ENCODE data around the gene WNT5A.

The WNT5A gene

GRCh38 chr3:55455915-55456314, 31.2 kb downstream of the WNT5A start:
- no peak for DNase-seq (ENCODE audit: low read depth, low spot score)
- no peak overlapping the region for H3K27ac ChIP-seq

DNA sequence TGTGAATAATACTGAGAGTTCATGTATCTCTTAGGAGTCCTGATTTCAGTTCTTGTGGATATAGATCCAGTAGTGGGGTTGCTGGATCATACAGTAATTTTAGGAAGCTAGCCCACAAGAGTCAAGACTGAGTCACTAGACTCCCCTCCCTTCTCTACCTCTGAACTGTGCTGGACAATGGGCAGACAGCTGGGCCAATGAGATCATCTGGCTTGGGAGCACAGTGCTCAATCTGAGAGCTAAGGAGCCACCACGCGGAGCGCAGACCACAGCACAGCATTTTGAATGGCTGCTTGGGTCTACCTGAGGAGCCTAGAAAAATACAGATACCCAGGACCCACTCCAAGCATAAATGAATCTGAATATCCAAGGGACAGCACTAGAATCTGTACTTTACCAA, 32.5 kb downstream of the WNT5A start:
- DNase-seq (ENCODE audit: low read depth, low spot score), result no peak

DNA sequence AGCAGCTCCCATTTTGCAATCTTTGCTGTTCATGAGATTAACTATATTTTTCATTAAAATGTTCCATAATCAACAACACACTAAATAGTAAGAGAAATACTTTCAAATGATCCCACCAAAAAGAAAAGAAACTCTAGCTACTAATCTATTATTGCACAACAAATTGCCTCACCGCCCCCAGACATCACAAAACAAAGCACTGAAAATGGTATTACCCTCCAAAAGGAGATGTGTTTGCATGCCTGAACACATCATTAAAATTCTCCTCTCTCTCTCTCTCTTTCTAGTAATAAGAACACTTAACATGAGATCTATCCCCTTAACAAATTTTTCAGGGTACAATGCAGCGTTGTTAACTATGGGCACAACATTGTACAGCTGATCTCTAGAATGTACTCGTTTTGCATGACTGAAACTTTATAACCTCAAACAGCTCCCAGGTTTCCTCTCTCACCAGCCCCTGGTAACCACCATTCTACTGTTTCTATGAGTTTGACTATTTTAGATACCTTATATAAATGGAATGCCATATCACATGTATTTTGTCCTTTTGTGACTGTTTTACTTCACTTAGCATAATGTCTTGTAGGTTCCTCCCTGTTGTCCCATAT, 33.1 kb downstream of the WNT5A start:
- no peak overlapping the region for H3K27ac ChIP-seq
- DNase-seq (ENCODE audit: low read depth, low spot score), result no peak

More for the DNA sequence above, 32.5 kb downstream of the WNT5A start:
- H3K27ac ChIP-seq, result no peak overlapping the region

DNA sequence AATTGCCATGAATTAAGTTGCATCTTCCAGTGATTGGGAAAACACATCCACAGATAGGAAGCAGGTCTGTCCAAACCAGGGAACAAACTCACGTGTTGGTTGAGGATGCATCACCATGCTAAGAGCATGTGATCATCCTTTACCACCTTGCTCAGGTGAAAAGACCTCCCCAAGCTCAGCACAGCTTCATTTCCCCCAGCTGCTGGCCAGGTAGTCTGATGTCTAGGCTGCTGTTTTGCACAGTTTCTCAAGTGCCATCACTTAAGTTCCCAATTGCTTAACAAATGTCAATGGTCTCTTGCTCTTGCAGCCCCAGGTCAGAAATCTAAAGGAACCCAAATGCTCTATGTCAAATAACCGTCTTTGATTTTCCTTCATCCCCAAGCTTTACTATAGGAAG, 34.2 kb downstream of the WNT5A start:
- H3K27ac ChIP-seq, result no peak overlapping the region
- DNase-seq (ENCODE audit: low read depth, low spot score), result no peak

DNA sequence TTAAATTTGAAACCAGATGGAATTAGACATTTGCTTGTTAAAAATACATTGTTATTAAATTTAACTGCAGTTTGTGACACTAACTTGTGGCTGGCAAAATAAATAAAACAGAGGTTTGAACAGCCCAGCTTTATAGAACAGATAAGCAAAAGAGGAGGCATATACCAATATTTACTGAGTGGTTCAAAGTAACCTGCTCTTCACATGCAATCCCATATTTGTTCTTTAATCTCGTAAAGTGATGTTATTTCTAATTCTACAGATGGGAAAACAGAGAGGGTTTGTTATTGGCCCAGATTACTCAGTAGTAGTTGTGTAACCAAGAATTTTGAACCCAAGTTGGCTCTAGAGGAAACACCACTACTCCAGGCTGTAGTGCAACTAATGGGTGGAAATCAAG, 37.6 kb downstream of the WNT5A start:
- no peak overlapping the region for H3K27ac ChIP-seq
- DNase-seq (ENCODE audit: low read depth, low spot score), result no peak

DNA sequence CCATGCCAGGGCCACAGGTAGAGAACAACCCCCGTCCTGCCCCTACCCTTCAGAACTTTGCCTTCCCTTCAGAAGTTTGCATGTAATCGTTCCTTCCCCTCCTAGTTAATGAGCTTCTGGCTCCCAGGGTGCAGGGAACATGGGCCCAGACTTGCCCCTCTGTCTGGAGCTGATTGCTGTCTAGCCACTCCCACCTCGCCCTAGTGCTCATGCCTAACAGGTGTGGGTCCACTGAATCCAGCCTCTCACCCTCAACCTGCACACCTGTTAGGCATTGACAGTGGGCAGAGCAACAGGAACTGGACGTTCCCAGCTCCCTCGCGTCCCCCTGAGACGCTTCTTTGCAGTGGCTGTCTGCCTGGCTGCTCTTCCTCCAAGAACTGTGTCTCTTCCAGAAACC, 40.3 kb downstream of the WNT5A start:
- H3K27ac ChIP-seq, result no peak overlapping the region
- no peak for DNase-seq (ENCODE audit: low read depth, low spot score)

DNA sequence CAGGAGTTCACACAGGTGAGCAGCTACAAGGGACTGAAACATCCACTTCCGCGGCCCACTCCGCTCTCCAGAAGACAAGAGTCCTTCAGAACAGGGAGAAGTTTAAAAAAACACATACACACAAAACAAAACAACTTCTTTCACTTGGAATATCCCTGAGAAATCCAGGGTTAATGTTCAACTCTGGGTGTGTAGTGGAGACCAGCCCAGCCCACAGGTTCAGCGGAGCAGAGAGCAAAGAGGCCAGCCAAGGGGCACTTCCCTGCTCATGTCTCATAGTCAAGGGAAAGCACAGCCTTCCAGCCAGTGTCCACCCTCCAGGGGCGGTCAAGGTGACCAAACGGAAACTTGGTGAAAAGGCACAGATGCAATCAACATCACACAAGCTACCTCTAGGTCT, 41.6 kb downstream of the WNT5A start:
- DNase-seq (ENCODE audit: low read depth, low spot score), result no peak
- H3K27ac ChIP-seq, result no peak overlapping the region

GRCh38 chr3:55443346-55443745, 43.8 kb downstream of the WNT5A start:
- DNase-seq (ENCODE audit: low read depth, low spot score), result no peak

DNA sequence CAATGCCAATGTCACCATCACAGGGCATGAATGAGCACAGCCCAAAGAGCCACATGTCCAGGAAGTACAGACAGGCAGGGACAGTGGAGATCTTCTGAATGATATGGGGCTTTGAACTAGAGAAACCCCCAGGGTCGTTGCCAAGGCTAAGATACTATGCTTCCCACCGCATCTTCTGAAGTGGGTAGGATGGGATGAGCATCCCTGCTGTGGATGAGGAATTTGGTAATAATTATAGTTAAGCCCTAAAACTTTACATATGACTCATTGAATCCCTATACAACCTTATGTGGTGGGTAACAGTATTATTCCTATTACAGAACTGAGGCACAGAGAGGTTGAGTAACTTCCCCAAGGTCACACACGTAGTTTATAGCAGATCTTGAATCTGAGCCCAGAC, 44.2 kb downstream of the WNT5A start:
- DNase-seq (ENCODE audit: low read depth, low spot score), result no peak
- H3K27ac ChIP-seq, result no peak overlapping the region

More at GRCh38 chr3:55443346-55443745, 43.8 kb downstream of the WNT5A start:
- no peak overlapping the region for H3K27ac ChIP-seq

GRCh38 chr3:55441499-55441898, 45.6 kb downstream of the WNT5A start:
- DNase-seq (ENCODE audit: low read depth, low spot score), result no peak
- no peak overlapping the region for H3K27ac ChIP-seq

GRCh38 chr3:55440104-55440708, 46.9 kb downstream of the WNT5A start:
- no peak overlapping the region for H3K27ac ChIP-seq
- DNase-seq (ENCODE audit: low read depth, low spot score), result no peak

GRCh38 chr3:55439657-55440056, 47.4 kb downstream of the WNT5A start:
- H3K27ac ChIP-seq, result no peak overlapping the region
- DNase-seq (ENCODE audit: low read depth, low spot score), result no peak

DNA sequence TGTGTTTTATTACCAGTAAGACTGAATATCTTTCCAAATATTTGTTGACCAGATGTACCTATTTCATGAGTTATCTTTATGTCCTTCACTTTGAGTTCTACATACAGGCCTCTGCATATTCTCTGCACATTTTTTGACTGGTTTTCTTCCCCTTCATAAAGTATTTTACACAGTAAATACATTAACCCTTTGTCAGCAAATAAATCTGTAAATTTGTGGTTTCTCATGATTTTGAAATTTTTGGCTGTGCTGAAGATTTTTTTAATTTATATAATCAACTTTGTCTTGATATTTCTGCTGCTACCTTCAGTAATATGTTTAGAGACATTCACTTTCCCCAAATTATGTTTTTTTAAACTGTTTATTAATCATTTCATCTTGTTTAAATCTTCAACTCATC, 50.5 kb downstream of the WNT5A start:
- no peak for DNase-seq (ENCODE audit: low read depth, low spot score)
- no peak overlapping the region for H3K27ac ChIP-seq

- no peak overlapping the region for H3K27ac ChIP-seq
- DNase-seq (ENCODE audit: low read depth, low spot score), result no peak
Observed at GRCh38 chr3:55435491-55435890, 51.6 kb downstream of the WNT5A start.

DNA sequence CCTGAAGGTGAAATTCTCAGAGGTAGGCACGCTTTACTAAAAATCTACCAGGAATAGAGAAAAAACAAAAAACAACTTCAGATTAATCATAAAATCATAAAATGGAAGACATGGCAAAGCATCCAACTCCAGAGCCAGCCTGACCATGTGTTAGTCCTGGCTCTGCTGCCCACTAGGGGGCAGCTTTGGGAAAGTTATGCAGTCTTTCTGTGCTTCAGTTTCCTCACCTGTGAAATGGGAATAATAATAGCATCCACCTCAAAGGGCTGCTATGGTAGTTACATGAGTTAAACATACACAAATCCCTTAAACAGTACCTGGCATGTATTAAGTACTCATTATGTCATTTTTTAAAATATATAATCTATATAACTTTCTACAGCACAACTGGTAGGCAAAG, 52.3 kb downstream of the WNT5A start:
- H3K27ac ChIP-seq, result no peak overlapping the region
- no peak for DNase-seq (ENCODE audit: low read depth, low spot score)

DNA sequence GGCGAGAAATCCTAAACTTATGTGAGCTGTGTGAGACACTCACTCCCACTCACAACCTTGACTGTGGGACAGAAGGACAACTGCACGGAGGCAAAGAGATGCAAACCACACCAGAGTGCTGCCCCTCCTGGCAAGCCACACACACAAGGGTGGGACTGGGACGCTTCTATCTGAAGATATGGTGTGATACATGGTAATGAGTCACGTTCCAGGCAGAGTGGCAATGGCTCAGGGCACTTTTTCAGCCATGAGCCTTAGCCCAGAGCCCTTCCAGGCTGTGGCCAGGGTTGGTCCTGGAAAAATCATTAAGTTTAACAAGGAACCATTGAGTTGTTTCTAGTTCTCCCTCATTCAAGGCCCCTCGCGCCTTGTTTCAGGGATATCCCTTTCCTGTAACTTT, 56.1 kb downstream of the WNT5A start:
- no peak for DNase-seq (ENCODE audit: low read depth, low spot score)
- H3K27ac ChIP-seq, result no peak overlapping the region

- DNase-seq (ENCODE audit: low read depth, low spot score), result no peak
- no peak overlapping the region for H3K27ac ChIP-seq
Observed at GRCh38 chr3:55427739-55428138, 59.4 kb downstream of the WNT5A start.

GRCh38 chr3:55426486-55426885, 60.6 kb downstream of the WNT5A start:
- DNase-seq (ENCODE audit: low read depth, low spot score), result no peak
- H3K27ac ChIP-seq, result no peak overlapping the region

DNA sequence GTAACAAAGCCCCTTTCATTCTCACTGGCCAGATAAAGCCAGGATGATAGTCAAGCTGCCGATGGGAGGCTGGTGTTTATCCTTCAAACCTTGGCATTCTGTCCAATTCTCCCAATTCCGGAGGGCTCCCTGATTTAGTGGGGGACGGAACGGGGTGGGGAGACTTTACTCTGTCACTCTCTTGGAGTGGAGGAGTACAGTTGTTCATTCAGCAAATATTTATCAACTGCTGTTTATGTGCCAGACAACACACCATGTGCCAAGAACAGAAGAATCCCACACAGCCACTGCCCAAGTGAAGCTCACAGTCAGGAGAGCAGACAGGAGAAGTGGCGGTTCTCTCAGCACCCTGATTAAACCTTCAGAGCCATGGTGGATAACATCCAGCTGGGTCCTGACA, 63.3 kb downstream of the WNT5A start:
- no peak for DNase-seq (ENCODE audit: low read depth, low spot score)

DNA sequence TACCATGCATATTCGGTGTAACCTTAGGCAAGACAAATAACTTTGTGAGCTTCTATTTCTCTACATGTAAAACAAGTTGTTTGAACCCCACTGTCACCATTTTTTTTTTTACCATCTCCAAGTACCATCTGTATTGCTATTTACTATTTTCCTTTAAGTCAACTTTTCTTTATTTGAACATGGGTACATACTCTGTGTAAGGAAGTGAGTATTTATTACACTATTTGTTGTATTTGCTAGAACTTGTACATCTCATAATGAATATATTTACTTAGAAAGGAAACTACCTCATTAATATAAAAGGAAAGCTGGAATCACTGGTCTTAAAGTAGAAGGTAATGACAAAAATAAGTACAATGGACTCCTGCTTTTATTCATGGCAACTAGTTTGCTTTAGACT, 69.9 kb downstream of the WNT5A start:
- no peak overlapping the region for H3K27ac ChIP-seq
- no peak for DNase-seq (ENCODE audit: low read depth, low spot score)

More for the DNA sequence above, 63.3 kb downstream of the WNT5A start:
- H3K27ac ChIP-seq, result no peak overlapping the region

GRCh38 chr3:55416331-55416821, 70.7 kb downstream of the WNT5A start:
- no peak overlapping the region for H3K27ac ChIP-seq
- no peak for DNase-seq (ENCODE audit: low read depth, low spot score)
